K562 (cell line): Measurements from ENCODE around the gene SEMA5A. TPM values are rescaled to one million over a fixed set of nuclear protein-coding genes. Genes with fewer than 3 reads are reported as not detected.

Source experiments
- ATAC-seq: fragments of 200-7000 bp; cut with Tn5 transposase; 3 replicates; pipeline ENCODE4 v1.9.1; 2020; ENCODE audit warnings: moderate library complexity
- BruUV-seq: library from RNA; stranded (reverse); fragments of 400-500 nt; replicated peaks from 2 replicates; lab custom pipeline; 2021; lab: Mats Ljungman, UMichigan
- CTCF ChIA-PET: fragments of 300-600 bp; formaldehyde crosslinking; extraction: SDS; loops from one replicate; lab custom pipeline; 2021; ENCODE audit warnings: low intra/inter-chr PET ratio; lab: Yijun Ruan, JAX
- POLR2A ChIA-PET: fragments of 300-600, 350-650 bp; sonication (Branson Sonifier 250); formaldehyde crosslinking; extraction: SDS; loops from one replicate; lab custom pipeline; 2021; ENCODE audit warnings: antibody characterized with exemption, inconsistent platforms; lab: Yijun Ruan, JAX
- DNase-seq, 4 experiments: peaks; one replicate each; pipeline versions ENCODE4 v3.0.0 to v3.0.0-alpha.2; 2011 to 2018; ENCODE audit warnings: low spot score in 3 of 4, mixed read lengths in 3 of 4; ENCODE audit errors: extremely low read depth in 1 of 4
- FAIRE-seq: peaks from 2 replicates; lab custom pipeline; 2011; peaks lifted over from hg19 to GRCh38; lab: Jason Lieb, UNC
- H2AFZ ChIP-seq: 2 replicates; pipeline ENCODE4 v1.6.0; 2011; ENCODE audit warnings: low read depth, low read length, control low read depth, inconsistent platforms
- H3K27ac ChIP-seq: fragments of 200-600 bp; 3 replicates; pipeline ENCODE4 v1.8.0; 2011; ENCODE audit warnings: low read depth, mild to moderate bottlenecking, control low read depth, inconsistent platforms, low read length, moderate library complexity, mixed read lengths; ENCODE audit errors: extremely low read depth
- H3K27me3 ChIP-seq, 2 experiments: fragments of 300-600 bp in 1 of 2; 2 replicates in 1 of 2; 3 replicates in 1 of 2; pipeline versions ENCODE4 v1.6.0 to v1.8.0; 2011; ENCODE audit warnings: inconsistent platforms in 2 of 2, low read length in 2 of 2, mild to moderate bottlenecking in 1 of 2, mixed read lengths in 1 of 2, moderate library complexity in 1 of 2; ENCODE audit not compliant: control insufficient read depth in 2 of 2, insufficient read depth in 2 of 2
- H3K36me3 ChIP-seq: fragments of 300-600 bp; 3 replicates; pipeline ENCODE4 v1.8.0; 2011; ENCODE audit warnings: mild to moderate bottlenecking, low read length, inconsistent platforms; ENCODE audit not compliant: control insufficient read depth, insufficient read depth
- H3K4me1 ChIP-seq, 2 experiments: fragments of 200-600 bp in 1 of 2; replicated peaks in 1 of 2; 2 replicates in 1 of 2; 3 replicates in 1 of 2; pipeline versions ENCODE4 v1.5.1 to v1.8.0; 2011; ENCODE audit warnings: inconsistent platforms in 2 of 2, low read length in 2 of 2, mild to moderate bottlenecking in 1 of 2, mixed read lengths in 1 of 2, moderate library complexity in 1 of 2; ENCODE audit not compliant: control insufficient read depth in 2 of 2, insufficient read depth in 2 of 2
- H3K4me2 ChIP-seq: 2 replicates; pipeline ENCODE4 v1.6.1; 2011; ENCODE audit warnings: low read length, control low read depth, inconsistent platforms, mixed read lengths; ENCODE audit not compliant: insufficient read depth
- H3K4me3 ChIP-seq: fragments of 200-600 bp; sonication (generic), shearing (Covaris generic); 2 replicates; pipeline ENCODE4 v1.5.1; 2016; ENCODE audit warnings: control low read depth, inconsistent platforms
- H3K79me2 ChIP-seq: fragments of 200-600 bp; 3 replicates; pipeline ENCODE4 v1.8.0; 2011; ENCODE audit warnings: low read length, inconsistent platforms; ENCODE audit not compliant: control insufficient read depth, insufficient read depth
- H3K9ac ChIP-seq, 2 experiments: 2 replicates each; pipeline versions ENCODE4 v1.6.0 to v1.6.1; 2011; ENCODE audit warnings: low read depth in 2 of 2, low read length in 2 of 2, control low read depth in 1 of 2, inconsistent platforms in 1 of 2, mild to moderate bottlenecking in 1 of 2, mixed read lengths in 1 of 2; ENCODE audit not compliant: insufficient read depth in 1 of 2
- H3K9me1 ChIP-seq: one replicate; pipeline ENCODE4 v1.6.0; 2011; ENCODE audit warnings: inconsistent platforms, mild to moderate bottlenecking, low read length, moderate library complexity; ENCODE audit not compliant: control insufficient read depth, insufficient read depth
- H3K9me3 ChIP-seq: replicated peaks from 2 replicates; pipeline ENCODE4 v1.5.1; 2011; ENCODE audit warnings: low read depth, low read length, inconsistent platforms; ENCODE audit not compliant: control insufficient read depth, insufficient read depth
- H4K20me1 ChIP-seq: replicated peaks from 2 replicates; pipeline ENCODE4 v1.6.1; 2011; ENCODE audit warnings: low read length, inconsistent platforms, mixed read lengths; ENCODE audit not compliant: control insufficient read depth, insufficient read depth
- CC2D1A ChIP-seq: fragments of 450-650 bp; IDR thresholded peaks from 2 replicates; pipeline ENCODE4 v1.6.1; 2017; ENCODE audit warnings: mild to moderate bottlenecking
- CHD2 ChIP-seq: IDR thresholded peaks from 2 replicates; pipeline ENCODE4 v1.6.1; 2011; ENCODE audit warnings: low read depth, low read length
- E2F4 ChIP-seq: sonication (generic); formaldehyde crosslinking; IDR thresholded peaks from 2 replicates; pipeline ENCODE4 v1.8.0; 2022; ENCODE audit warnings: mild to moderate bottlenecking, low read depth, missing genetic modification reagents
- ETS2 ChIP-seq: IDR thresholded peaks from 2 replicates; pipeline ENCODE4 v1.6.1; 2016; ENCODE audit warnings: borderline replicate concordance, missing genetic modification characterization, mild to moderate bottlenecking, moderate library complexity, missing compliant biosample characterization; ENCODE audit not compliant: poor library complexity, severe bottlenecking
- FOXJ2 ChIP-seq: fragments of 200-800 bp; sonication (Bioruptor generic); IDR thresholded peaks from 2 replicates; pipeline ENCODE4 v1.6.1; 2016; ENCODE audit warnings: missing genetic modification characterization, missing compliant biosample characterization
- KLF1 ChIP-seq: fragments of 450-650 bp; IDR thresholded peaks from 2 replicates; pipeline ENCODE4 v1.6.1; 2016; ENCODE audit warnings: missing genetic modification characterization, missing compliant biosample characterization
- RAD21 ChIP-seq, 2 experiments: fragments of 250-450 bp in 1 of 2; fragments of 450-650 bp in 1 of 2; sonication (Bioruptor Pico) in 1 of 2; formaldehyde crosslinking in 1 of 2; IDR thresholded peaks in 1 of 2; conservative IDR thresholded peaks in 1 of 2; 2 replicates each; pipeline versions ENCODE4 v1.4.0 to v1.8.0; 2020 to 2022; ENCODE audit warnings: mild to moderate bottlenecking in 2 of 2, moderate library complexity in 1 of 2
- RFX7 ChIP-seq: fragments of 250-450 bp; sonication (Bioruptor Pico); IDR thresholded peaks from 2 replicates; pipeline ENCODE4 v1.5.1; 2021; ENCODE audit warnings: mild to moderate bottlenecking
- STAG1 ChIP-seq: sonication (generic); formaldehyde crosslinking; IDR thresholded peaks from 2 replicates; pipeline ENCODE4 v1.5.0; 2020; ENCODE audit warnings: missing genetic modification reagents, borderline replicate concordance
- ZBTB26 ChIP-seq: fragments of 450-650 bp; formaldehyde crosslinking; IDR thresholded peaks from 2 replicates; pipeline ENCODE4 v1.4.0; 2022; ENCODE audit warnings: missing genetic modification characterization
- ZNF121 ChIP-seq: sonication (generic); formaldehyde crosslinking; conservative IDR thresholded peaks from 2 replicates; pipeline ENCODE4 v1.8.0; 2022; ENCODE audit warnings: missing genetic modification reagents
- ZNF253 ChIP-seq: fragments of 250-450 bp; sonication (Bioruptor Pico); conservative IDR thresholded peaks from 2 replicates; pipeline ENCODE4 v1.6.1; 2021; ENCODE audit warnings: mild to moderate bottlenecking
- ZNF354B ChIP-seq: fragments of 250-450 bp; sonication (Bioruptor Pico); IDR thresholded peaks from 2 replicates; pipeline ENCODE4 v1.4.0; 2020
- ZNF584 ChIP-seq: fragments of 200-800 bp; sonication (Bioruptor generic); IDR thresholded peaks from 2 replicates; pipeline ENCODE4 v1.6.1; 2016; ENCODE audit warnings: low read depth, mild to moderate bottlenecking, missing genetic modification characterization, missing compliant biosample characterization
- WGBS: fragments of 100-300 bp; shearing (Covaris generic); methylation state at CpG from one replicate; pipeline ENCODE4 v1.1.6; 2016; ENCODE audit warnings: low coverage, mixed read lengths; ENCODE audit not compliant: insufficient coverage; ENCODE audit errors: missing lambda C conversion rate; 5-methylcytosine and 5-hydroxymethylcytosine counted together
- in situ Hi-C: fragments of 300-500 bp; cut with MboI; formaldehyde crosslinking; loops from 4 replicates; pipeline ENCODE4 v1.15.0; 2018; ENCODE audit warnings: inconsistent platforms, mixed read lengths
- intact Hi-C: fragments of 100-400 bp; cut with micrococcal nuclease; formaldehyde crosslinking; loops from 2 replicates; pipeline ENCODE4 v1.14.2; 2022
- polyA plus RNA-seq, 8 experiments: library from polyadenylated mRNA; depleted of rRNA in 4 of 8; stranded (reverse) in 5 of 8; unstranded in 3 of 8; fragments of >200 nt; fragmentation: Nextera tagmentation in 2 of 8; fragmentation: Illumina TruSeq in 1 of 8; extraction: Ambion mirVana in 2 of 8; extraction: Trizol in 1 of 8; gene quantifications; 2 replicates each; pipeline versions ENCODE4 v1.2.1 to v1.2.3, GENCODE V29; 2011 to 2014; ENCODE audit warnings: inconsistent platforms in 1 of 8, missing spikeins in 1 of 8
- total RNA-seq, 7 experiments: library from RNA; depleted of rRNA in 6 of 7; stranded (reverse); fragments of >200 nt in 6 of 7; fragmentation: Illumina TruSeq in 2 of 7; extraction: Trizol in 2 of 7; gene quantifications; 2 replicates each; pipeline versions ENCODE4 v1.2.1 to v1.2.3, GENCODE V29; 2011 to 2021; ENCODE audit warnings: low replicate concordance in 1 of 7
- TF ChIP-seq, protein P1 (sequence below): fragments of 200-400 bp; formaldehyde crosslinking; IDR thresholded peaks from 2 replicates; pipeline ENCODE4 v1.6.1; 2017; ENCODE audit warnings: mild to moderate bottlenecking, low read depth, low read length, moderate library complexity

Gene SEMA5A
- total and polyA plus RNA-seq, 9 of the 15 experiments (the other 6 are each of a cell fraction or from before 2014, with no cell fraction given): 0.02 TPM; not detected in 8

GRCh38 chr5:9464478-9464877, 81.4 kb downstream of the SEMA5A start:
- WGBS: under 1% methylated on average over 5 of the region's 5 CpGs
- H3K4me3 ChIP-seq: no peak overlapping the region
- intact Hi-C loops (no loop called here), in situ Hi-C loops (no loop called here)
- H3K9me1 ChIP-seq: no peaks in the 10 kb centered on the region
- H3K9ac ChIP-seq: no peak overlapping the region
- no peak overlapping the region for H3K27ac ChIP-seq
- no peaks in the 10 kb centered on the region for H3K27me3 ChIP-seq
- ATAC-seq: no peak
- no peaks in the 10 kb centered on the region for H3K79me2 ChIP-seq
- POLR2A ChIA-PET: interaction anchor here (0.9 kb wide), 1 partner anchor 17 kb away, joined by 3 read pairs; no protein-coding TSS in a partner anchor
- no peaks in the 10 kb centered on the region for H3K36me3 ChIP-seq
- H3K9me3 ChIP-seq: no peaks in the 10 kb centered on the region
- TF ChIP-seq ETS2 (tag) (no peak), RAD21 (CRISPR knock-in tag; conservative IDR thresholded peaks at IDR 0.05 in 1 of 2, IDR thresholded peaks at IDR 0.05 in 1 of 2) (no peak), ZBTB26 (CRISPR knock-in tag) (no peak), STAG1 (CRISPR knock-in tag) (no peak), CHD2 (no peak), E2F4 (CRISPR knock-in tag) (no peak), FOXJ2 (tag) (no peak), RFX7 (CRISPR knock-in tag) (no peak), KLF1 (tag) (no peak), ZNF121 (CRISPR knock-in tag) (no peak), ZNF253 (no peak), ZNF354B (CRISPR knock-in tag) (no peak), ZNF584 (CRISPR knock-in tag) (no peak), CC2D1A (no peak)
- TF ChIP-seq, protein P1, sequence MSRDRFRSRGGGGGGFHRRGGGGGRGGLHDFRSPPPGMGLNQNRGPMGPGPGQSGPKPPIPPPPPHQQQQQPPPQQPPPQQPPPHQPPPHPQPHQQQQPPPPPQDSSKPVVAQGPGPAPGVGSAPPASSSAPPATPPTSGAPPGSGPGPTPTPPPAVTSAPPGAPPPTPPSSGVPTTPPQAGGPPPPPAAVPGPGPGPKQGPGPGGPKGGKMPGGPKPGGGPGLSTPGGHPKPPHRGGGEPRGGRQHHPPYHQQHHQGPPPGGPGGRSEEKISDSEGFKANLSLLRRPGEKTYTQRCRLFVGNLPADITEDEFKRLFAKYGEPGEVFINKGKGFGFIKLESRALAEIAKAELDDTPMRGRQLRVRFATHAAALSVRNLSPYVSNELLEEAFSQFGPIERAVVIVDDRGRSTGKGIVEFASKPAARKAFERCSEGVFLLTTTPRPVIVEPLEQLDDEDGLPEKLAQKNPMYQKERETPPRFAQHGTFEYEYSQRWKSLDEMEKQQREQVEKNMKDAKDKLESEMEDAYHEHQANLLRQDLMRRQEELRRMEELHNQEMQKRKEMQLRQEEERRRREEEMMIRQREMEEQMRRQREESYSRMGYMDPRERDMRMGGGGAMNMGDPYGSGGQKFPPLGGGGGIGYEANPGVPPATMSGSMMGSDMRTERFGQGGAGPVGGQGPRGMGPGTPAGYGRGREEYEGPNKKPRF: no peak
- no peak for DNase-seq
- H3K4me1 ChIP-seq: no peaks in the 10 kb centered on the region
- no peak overlapping the region for H3K4me2 ChIP-seq
- no peak overlapping the region for H2AFZ ChIP-seq
- CTCF ChIA-PET: no interaction called here
- FAIRE-seq: no peak
- no peaks in the 10 kb centered on the region for H4K20me1 ChIP-seq
- BruUV-seq: no TSS peak
